ENCODE data around the gene LSR. TPM values are rescaled to one million over a fixed set of nuclear protein-coding genes. Genes with fewer than 3 reads are reported as not detected.

LSR gene
- total RNA-seq, 3 donors from 2014 or later, result 3.7 to 37.5 (median 35.1) TPM

GRCh38 chr19:35278578-35279284 is 29.9 kb downstream of the LSR start:
- no peak for DNase-seq (ENCODE audit: low spot score in 2 of 2)
- H3K4me1 ChIP-seq, result no peaks in the 10 kb centered on the region
- peaks cover 4% of the 10 kb centered on the region for H3K36me3 ChIP-seq
- H3K27me3 ChIP-seq, result no peaks in the 10 kb centered on the region
- TF ChIP-seq CTCF (IDR thresholded peaks at IDR 0.05), result no peak
- no peak for TF ChIP-seq POLR2AphosphoS5 (IDR thresholded peaks at IDR 0.05)
- no peak for TF ChIP-seq POLR2A (IDR thresholded peaks at IDR 0.05)
- intact Hi-C loops (cut with DNase I; ENCODE audit: low total_unique reads), result no loop called here
- H3K4me3 ChIP-seq, result no peak overlapping the region
- no peak overlapping the region for H3K27ac ChIP-seq
- H3K9me3 ChIP-seq, result no peaks in the 10 kb centered on the region

GRCh38 chr19:35279374-35279773 is 30.6 kb downstream of the LSR start:
- Histone ChIP-seq H3K27me3 (no peaks in the 10 kb centered on the region), H3K27ac (no peak overlapping the region), H3K4me3 (no peak overlapping the region), H3K9me3 (no peaks in the 10 kb centered on the region), H3K4me1 (no peaks in the 10 kb centered on the region), H3K36me3 (no peaks in the 10 kb centered on the region)
- intact Hi-C loops (cut with DNase I; ENCODE audit: low total_unique reads), result no loop called here
- no peak for TF ChIP-seq POLR2A (IDR thresholded peaks at IDR 0.05)
- TF ChIP-seq POLR2AphosphoS5 (IDR thresholded peaks at IDR 0.05), result no peak
- TF ChIP-seq CTCF (IDR thresholded peaks at IDR 0.05), result no peak
- DNase-seq (ENCODE audit: low spot score in 2 of 2), result no peak

GRCh38 chr19:35279985-35280821 is 31.4 kb downstream of the LSR start:
- Histone ChIP-seq H3K36me3 (no peaks in the 10 kb centered on the region), H3K27ac (no peak overlapping the region), H3K4me3 (no peak overlapping the region), H3K27me3 (no peaks in the 10 kb centered on the region), H3K9me3 (no peaks in the 10 kb centered on the region), H3K4me1 (no peaks in the 10 kb centered on the region)
- TF ChIP-seq POLR2A (IDR thresholded peaks at IDR 0.05) (no peak), POLR2AphosphoS5 (IDR thresholded peaks at IDR 0.05) (no peak), CTCF (IDR thresholded peaks at IDR 0.05) (no peak)
- DNase-seq (ENCODE audit: low spot score in 2 of 2), result no peak
- intact Hi-C loops (cut with DNase I; ENCODE audit: low total_unique reads), result no loop called here

GRCh38 chr19:35281303-35281702 is 32.5 kb downstream of the LSR start:
- no peaks in the 10 kb centered on the region for H3K36me3 ChIP-seq
- H3K27ac ChIP-seq, result no peak overlapping the region
- TF ChIP-seq POLR2A (IDR thresholded peaks at IDR 0.05) (no peak), CTCF (IDR thresholded peaks at IDR 0.05) (no peak), POLR2AphosphoS5 (IDR thresholded peaks at IDR 0.05) (no peak)
- intact Hi-C loops (cut with DNase I; ENCODE audit: low total_unique reads), result no loop called here
- no peaks in the 10 kb centered on the region for H3K9me3 ChIP-seq
- no peaks in the 10 kb centered on the region for H3K4me1 ChIP-seq
- H3K27me3 ChIP-seq, result no peaks in the 10 kb centered on the region
- no peak for DNase-seq (ENCODE audit: low spot score in 2 of 2)
- no peak overlapping the region for H3K4me3 ChIP-seq
